ENCODE data around the gene SLC9A2. TPM values are rescaled to one million over a fixed set of nuclear protein-coding genes. Genes with fewer than 3 reads are reported as not detected.
A peak's percentile ranks its signal among the peaks of the same experiment; 100 is the strongest.

SLC9A2 gene
- total RNA-seq, 1 donor, result not detected

DNA sequence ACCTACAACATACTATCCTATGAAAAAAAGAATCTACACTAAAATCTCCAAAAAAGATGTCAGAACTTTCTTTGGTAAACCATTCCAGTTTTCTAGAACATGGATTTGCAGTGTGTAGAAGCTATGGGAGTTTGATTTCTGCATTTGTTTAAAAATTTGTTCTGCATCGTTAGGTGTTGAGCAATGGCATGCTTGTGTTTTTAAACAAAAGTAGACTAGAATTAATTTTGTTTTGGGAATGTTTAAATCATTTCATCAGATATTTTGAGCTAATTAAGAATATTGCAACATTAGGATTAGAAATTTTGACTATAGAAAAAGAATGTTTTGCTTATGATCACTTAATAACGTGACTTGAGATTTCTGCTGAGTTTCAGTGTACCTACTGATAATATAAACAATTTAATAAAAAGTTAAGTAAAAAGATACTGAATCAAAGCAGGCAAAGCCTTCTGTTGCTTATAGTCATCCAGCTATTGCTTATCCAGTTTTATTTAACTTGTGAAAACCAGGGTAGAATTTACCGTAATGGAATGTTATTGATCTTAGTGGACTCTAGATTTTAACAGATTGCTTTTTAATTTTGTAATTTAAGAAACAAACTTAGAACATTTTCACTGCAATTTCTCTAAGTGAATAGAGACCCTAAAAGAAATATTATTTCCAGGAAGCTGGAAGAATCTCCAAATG is 135.2 kb downstream of the SLC9A2 start:
- H3K4me3 ChIP-seq (ENCODE audit: low read depth, low read length), result no peak overlapping the region
- peak; percentile 14 for DNase-seq (ENCODE audit: low read depth)
- TF ChIP-seq, protein P1, sequence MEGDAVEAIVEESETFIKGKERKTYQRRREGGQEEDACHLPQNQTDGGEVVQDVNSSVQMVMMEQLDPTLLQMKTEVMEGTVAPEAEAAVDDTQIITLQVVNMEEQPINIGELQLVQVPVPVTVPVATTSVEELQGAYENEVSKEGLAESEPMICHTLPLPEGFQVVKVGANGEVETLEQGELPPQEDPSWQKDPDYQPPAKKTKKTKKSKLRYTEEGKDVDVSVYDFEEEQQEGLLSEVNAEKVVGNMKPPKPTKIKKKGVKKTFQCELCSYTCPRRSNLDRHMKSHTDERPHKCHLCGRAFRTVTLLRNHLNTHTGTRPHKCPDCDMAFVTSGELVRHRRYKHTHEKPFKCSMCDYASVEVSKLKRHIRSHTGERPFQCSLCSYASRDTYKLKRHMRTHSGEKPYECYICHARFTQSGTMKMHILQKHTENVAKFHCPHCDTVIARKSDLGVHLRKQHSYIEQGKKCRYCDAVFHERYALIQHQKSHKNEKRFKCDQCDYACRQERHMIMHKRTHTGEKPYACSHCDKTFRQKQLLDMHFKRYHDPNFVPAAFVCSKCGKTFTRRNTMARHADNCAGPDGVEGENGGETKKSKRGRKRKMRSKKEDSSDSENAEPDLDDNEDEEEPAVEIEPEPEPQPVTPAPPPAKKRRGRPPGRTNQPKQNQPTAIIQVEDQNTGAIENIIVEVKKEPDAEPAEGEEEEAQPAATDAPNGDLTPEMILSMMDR (IDR thresholded peaks at IDR 0.05; ENCODE audit: insufficient read depth, low read depth, low read length), result no peak

DNA sequence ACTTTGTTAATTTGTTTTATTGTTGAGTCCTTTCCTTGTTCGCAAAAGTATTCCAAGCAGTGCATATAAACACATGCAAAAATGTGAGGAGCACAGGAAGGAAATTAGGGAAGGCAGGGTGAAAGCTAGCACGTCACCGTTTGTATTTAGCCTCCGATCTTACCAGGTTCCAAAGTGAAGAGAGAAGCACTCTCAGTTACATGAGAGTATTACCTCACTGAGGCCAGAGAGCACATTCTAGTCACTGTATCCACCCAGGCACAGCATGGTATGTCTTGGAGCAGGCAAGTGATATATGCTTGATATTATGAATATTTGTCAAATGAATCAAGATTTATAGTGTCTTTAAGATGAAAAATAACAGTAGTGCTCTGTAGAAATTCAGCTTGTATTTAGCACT is 135.9 kb downstream of the SLC9A2 start:
- TF ChIP-seq, protein P1 (IDR thresholded peaks at IDR 0.05; ENCODE audit: insufficient read depth, low read depth, low read length), result no peak
- no peak overlapping the region for H3K4me3 ChIP-seq (ENCODE audit: low read depth, low read length)
- DNase-seq (ENCODE audit: low read depth), result no peak

DNA sequence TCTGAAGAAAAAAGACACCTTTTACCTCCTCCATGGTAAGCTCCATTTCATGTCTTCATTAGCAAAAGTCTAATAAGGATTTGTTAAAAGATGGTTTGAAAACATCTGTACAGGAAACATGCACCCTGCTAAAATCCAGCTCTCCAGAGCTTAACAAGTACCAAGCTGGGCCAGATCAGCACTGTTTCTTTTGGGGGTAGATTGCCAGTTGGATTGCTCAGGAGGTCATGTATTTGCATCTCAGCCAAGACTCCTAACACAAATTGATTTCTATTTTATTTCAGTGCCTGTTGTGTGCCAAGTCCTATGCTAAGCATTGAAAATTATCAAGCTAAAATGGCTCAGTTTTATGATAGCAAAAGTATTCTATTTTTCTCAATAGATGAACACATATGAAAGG is 139.1 kb downstream of the SLC9A2 start:
- TF ChIP-seq, protein P1 (IDR thresholded peaks at IDR 0.05; ENCODE audit: insufficient read depth, low read depth, low read length), result no peak
- H3K4me3 ChIP-seq (ENCODE audit: low read depth, low read length), result no peak overlapping the region
- DNase-seq (ENCODE audit: low read depth), result no peak

Other genes starting within 250 kb of the SLC9A2 start
- gene IL18RAP, start 196.4 kb upstream of the SLC9A2 start, total RNA-seq, result not detected in 2 replicates
- gene SLC9A4, start 146.3 kb upstream of the SLC9A2 start, total RNA-seq, result under 0.01 TPM in 1 of 2 replicates, not detected in the other
- gene TMEM182, start 142.5 kb downstream of the SLC9A2 start, total RNA-seq, result 0.97 and 1.3 TPM in 2 replicates